Mucosa of gallbladder (tissue), 1 donor: ENCODE data around the gene PLPPR4. TPM values are rescaled to one million over a fixed set of nuclear protein-coding genes. Genes with fewer than 3 reads are reported as not detected.
"Not testable (repeated sequence)": the region's sequence is repeated elsewhere in the genome, so short reads cannot be mapped to it uniquely, and the experiment has no call there.

ENCODE experiments used
- DNase-seq: peaks from one replicate; pipeline ENCODE4 v3.0.0-alpha.2; 2020; ENCODE audit warnings: low spot score
- total RNA-seq: library from RNA; stranded (reverse); gene quantifications from one replicate; pipeline ENCODE4 v1.2.1, GENCODE V29; 2021
- donor health status: DM: no; HTN: no; CAD: no.

PLPPR4 gene
- total RNA-seq, 1 donor from 2014 or later: 2.2 TPM

- DNase-seq: no peak
These were observed 5.0 kb downstream of the PLPPR4 start for GRCh38 chr1:99269321-99269720.

DNA sequence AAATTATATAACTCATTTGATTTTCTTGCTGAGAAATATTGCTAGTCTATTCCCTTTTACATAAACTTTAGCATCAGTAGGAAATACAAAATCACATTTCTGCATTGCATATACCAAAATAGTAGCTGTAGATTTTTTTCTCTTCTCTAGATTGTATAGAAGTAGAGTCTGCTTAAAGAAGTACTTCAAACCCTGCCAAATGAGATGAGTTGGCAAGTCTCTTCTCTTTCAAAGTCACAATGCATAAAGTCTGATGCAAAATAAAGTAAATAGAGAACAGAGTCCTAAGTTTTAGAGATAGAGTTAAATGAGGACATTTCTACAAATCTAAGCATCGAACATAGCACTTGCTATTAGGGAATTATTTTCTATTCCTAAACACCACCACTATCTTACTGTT lies 6.4 kb downstream of the PLPPR4 start:
- DNase-seq: no peak

GRCh38 chr1:99271249-99271648 lies 7.0 kb downstream of the PLPPR4 start:
- no peak for DNase-seq

DNA sequence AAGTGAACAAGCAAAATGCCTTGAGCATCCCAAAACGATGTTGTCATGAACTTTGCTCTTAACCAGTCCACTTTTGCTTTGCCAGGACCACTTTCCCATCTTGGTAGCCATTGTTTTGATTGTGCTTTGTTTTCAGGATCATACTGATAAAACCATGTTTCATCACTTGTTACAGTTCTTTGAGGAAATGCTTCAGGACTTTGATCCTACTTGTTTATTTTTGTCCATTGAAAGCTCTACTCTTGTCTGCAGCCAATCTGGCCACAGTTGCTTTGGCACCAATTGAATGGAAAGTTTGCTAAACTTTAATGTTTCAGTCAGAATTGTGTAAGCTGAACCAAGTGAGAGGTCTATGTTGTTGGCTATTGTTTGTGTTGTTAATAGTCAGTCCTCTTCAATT lies 12.8 kb downstream of the PLPPR4 start:
- DNase-seq: no peak

GRCh38 chr1:99279525-99279924 lies 15.2 kb downstream of the PLPPR4 start:
- no peak for DNase-seq

- no peak for DNase-seq
These were observed 16.8 kb downstream of the PLPPR4 start for GRCh38 chr1:99281105-99281504.

DNA sequence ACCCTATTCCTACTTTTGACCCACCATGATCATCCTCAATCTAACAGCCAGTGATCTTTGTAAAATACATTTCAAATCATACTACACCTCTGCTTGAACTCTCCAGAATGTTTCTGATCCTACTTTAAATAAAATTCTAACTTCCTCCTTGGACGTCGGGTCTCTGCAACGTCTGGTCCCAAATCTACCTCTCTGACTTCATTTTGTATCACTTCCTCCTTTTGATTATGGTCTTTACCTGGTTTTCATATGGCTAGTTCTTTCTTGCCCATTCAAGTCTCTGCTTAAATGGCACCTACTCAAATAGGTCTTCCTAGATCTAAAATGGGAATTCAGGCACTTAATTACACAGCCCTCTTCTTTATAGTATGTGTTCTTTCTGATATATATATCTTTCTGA lies 18.2 kb downstream of the PLPPR4 start:
- DNase-seq: no peak

- not testable (repeated sequence) for DNase-seq
These were observed 19.2 kb downstream of the PLPPR4 start for GRCh38 chr1:99283521-99283920.

GRCh38 chr1:99292886-99293285 lies 28.6 kb downstream of the PLPPR4 start:
- no peak for DNase-seq

GRCh38 chr1:99297923-99298322 lies 33.6 kb downstream of the PLPPR4 start:
- no peak for DNase-seq

- DNase-seq: no peak
These were observed 40.5 kb downstream of the PLPPR4 start for GRCh38 chr1:99304725-99305282.

DNA sequence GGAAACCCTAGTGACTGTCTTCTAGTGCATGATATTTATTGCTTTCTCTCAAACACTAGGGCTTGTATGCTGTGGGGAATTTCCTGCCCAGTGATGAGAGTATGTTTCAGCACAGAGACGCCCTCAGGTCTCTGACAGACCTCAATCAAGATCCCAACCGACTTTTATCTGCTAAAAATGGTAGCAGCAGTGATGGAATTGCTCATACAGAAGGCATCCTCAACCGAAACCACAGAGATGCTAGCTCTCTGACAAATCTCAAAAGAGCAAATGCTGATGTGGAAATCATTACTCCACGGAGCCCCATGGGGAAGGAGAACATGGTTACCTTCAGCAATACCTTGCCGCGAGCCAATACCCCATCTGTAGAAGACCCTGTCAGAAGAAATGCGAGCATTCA lies 41.3 kb downstream of the PLPPR4 start:
- no peak for DNase-seq

DNA sequence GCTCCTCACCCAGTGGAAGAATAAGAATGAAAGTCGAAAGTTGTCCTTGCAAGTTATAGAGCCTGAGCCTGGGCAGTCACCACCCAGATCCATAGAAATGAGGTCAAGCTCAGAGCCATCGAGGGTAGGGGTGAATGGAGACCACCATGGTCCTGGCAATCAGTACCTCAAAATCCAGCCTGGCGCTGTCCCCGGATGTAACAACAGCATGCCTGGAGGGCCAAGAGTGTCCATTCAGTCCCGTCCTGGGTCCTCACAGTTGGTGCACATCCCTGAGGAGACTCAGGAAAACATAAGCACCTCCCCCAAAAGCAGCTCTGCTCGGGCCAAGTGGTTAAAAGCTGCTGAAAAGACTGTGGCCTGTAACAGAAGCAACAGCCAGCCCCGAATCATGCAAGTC lies 41.8 kb downstream of the PLPPR4 start:
- DNase-seq: no peak

- no peak for DNase-seq
These were observed 42.4 kb downstream of the PLPPR4 start for GRCh38 chr1:99306644-99307043.

DNA sequence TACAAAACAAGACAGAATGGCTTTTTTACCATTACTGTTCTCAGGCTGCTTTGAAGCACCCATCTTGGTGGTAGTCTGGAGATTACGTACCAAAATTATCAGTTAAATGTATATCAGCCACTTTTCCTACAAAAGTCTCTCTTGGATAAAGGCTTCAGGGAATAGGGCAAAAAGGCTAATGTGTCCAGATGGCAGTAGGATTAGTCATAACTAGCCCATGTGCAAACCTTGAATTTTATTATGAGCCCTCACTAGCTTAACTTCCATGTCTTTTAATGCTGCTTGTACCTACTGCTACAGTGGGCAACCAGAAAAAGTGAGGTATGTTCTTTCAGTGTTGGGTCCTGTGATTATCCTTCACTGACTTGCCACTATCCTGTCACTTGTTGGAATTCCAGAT lies 51.0 kb downstream of the PLPPR4 start:
- no peak for DNase-seq

DNA sequence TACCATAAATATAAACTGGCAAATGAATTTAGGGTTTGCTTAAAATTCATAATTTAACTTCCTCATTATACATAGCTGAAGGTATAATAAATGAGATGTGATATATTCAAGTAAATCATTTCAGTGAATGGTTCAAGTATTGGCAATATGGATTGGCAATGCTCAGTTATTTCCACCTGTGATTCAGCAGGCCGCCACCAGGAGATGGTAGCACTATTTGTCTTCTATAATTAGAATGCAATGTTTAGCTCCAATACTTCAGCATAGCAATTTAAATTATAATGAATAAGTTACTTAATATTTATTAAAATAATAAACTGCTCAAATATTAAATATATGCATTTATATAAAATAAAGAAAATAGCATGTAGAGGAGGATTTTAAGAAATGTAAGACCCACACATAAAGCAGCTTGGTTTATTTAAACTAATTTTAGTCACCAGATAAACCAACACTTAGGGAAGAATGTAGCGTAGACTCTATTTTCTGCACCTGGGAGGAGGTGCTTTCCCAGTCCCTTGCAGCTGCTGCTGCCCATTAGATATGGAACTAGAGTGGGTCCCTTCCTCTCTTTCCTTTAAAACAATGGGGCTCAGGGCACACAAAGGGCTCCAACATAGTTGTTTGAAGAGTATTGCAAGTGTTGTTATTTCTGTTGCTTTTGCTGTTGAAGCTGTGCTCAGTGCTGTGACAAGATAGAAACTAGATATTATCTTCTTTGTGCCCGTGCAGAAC lies 62.1 kb downstream of the PLPPR4 start:
- DNase-seq: no peak

DNA sequence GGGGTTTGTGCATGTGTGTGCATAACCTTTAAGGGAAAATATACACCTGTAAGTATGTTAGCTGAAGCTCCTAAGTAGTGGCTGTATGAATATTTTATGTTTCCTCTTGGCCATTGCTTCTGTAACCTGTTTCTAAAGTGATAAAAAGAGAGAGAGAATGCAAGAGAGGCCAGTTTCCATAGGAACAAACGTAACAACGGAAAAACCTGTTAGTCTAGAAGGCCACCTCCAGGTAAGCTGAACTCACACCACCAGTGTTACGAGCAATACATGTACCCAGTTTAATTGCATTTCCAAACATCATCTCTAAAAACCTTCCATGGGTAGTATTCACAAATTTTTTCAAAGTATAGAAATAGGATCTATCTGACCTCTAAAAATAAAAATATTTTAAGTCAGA lies 63.1 kb downstream of the PLPPR4 start:
- no peak for DNase-seq

DNA sequence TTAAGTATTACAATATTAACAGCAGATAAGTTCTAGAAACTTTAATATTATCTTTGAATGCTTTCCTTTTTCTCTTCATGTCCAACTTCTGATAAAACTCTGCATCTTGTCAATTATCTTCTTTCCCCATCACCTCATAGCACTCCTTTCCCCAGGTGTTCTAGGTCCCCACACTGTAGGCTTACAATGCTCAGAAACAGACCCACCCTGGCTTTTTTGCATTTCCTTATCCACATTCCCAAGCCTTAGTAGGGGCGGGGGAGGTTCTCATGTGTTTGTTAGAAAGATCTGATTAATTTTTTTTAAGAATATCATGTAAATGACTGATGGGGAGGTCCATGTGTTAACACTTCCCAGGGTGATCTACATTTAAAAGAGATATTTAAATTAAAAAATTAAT lies 63.9 kb downstream of the PLPPR4 start:
- no peak for DNase-seq

GRCh38 chr1:99331083-99331482 lies 66.8 kb downstream of the PLPPR4 start:
- DNase-seq: no peak

GRCh38 chr1:99331636-99332035 lies 67.3 kb downstream of the PLPPR4 start:
- DNase-seq: no peak

- no peak for DNase-seq
These were observed 68.3 kb downstream of the PLPPR4 start for GRCh38 chr1:99332561-99332960.

DNA sequence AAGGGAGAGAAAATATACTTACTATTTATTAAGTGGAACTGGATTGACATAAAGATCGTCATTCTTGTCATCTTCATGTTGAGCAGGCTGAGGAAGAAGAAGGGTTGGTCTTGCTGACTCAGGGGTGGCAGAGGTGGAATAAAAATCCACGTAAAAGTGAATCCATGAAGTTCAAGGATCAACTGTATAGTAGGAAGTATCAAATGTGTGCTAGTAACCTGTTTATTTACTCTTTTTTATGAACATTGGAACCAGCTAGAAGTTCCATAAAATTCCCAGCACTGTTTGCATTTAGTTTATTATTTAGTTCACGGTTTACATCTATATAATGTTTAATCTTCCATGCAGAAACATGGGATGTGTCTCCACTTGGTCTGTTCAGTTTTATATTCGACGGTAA lies 70.7 kb downstream of the PLPPR4 start:
- no peak for DNase-seq

DNA sequence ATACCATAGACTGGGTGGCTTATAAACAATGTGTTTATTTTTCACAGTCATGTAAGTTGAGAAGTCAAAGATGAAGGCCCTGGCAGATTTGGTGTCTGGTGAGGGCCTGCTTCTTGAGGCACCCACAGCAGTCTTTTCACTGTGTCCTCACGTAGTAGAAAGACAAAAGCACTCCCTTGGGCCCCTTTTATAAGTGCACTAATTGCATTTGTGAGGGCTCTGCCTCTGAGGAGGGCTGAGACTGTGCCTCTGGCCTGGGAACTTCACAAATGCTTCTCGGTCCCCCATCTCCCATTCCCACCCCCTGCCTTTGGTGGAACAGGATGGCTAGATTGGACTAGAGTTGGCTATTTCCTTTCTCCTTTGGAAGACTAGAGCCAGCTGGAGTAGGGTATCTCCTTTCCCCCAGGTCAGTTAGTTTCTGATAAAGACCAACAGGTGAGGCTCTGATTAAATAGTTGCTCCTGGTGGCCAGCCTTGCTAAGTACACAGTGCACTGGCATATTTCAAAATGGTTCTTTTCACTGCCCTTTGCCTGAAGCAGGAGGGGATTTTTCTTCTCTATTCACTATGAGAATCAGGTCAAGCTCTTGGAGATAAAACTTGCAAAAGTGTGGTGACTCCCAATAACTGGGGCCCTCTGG lies 82.9 kb downstream of the PLPPR4 start:
- no peak for DNase-seq
